OCI-LY3 (cell line): ENCODE results near the gene ARID5B.

Experiments used
- H2AFZ ChIP-seq: fragments of 200-600, 300-600 bp; shearing (Covaris generic); 2 replicates; pipeline ENCODE4 v1.6.0; 2014; ENCODE audit warnings: antibody characterized with exemption, low read depth, low read length
- H3K27ac ChIP-seq: fragments of 200-600, 300-600 bp; sonication (generic); 2 replicates; pipeline ENCODE4 v1.5.1; 2014; ENCODE audit warnings: mild to moderate bottlenecking, low read length, moderate library complexity, mixed read lengths
- H3K27me3 ChIP-seq: fragments of 200-600, 300-600 bp; sonication (generic); 2 replicates; pipeline ENCODE4 v1.6.1; 2014; ENCODE audit warnings: low read depth, low read length, mixed read lengths
- H3K36me3 ChIP-seq: fragments of 200-600, 300-600 bp; sonication (generic); replicated peaks from 2 replicates; pipeline ENCODE3; 2014; ENCODE audit warnings: low read depth, low read length, mixed read lengths
- H3K4me1 ChIP-seq: fragments of 300-600, 200-600 bp; sonication (generic); 2 replicates; pipeline ENCODE4 v1.6.1; 2014; ENCODE audit warnings: low read length, mixed read lengths
- H3K4me2 ChIP-seq: fragments of 200-600, 300-600 bp; sonication (generic); 2 replicates; pipeline ENCODE4 v1.6.1; 2014; ENCODE audit warnings: low read length, mixed read lengths
- H3K4me3 ChIP-seq: fragments of 300-600, 200-600 bp; sonication (generic); 2 replicates; pipeline ENCODE4 v1.5.1; 2014; ENCODE audit warnings: antibody characterized with exemption, mild to moderate bottlenecking, low read length, moderate library complexity
- H3K79me2 ChIP-seq: fragments of 300-600, 200-600 bp; shearing (Covaris generic); 2 replicates; pipeline ENCODE4 v1.6.1; 2014; ENCODE audit warnings: mild to moderate bottlenecking, low read length, mixed read lengths
- H3K9ac ChIP-seq: fragments of 300-600, 200-600 bp; shearing (Covaris generic); 2 replicates; pipeline ENCODE4 v1.6.0; 2014; ENCODE audit warnings: mild to moderate bottlenecking, low read length, moderate library complexity
- H3K9me3 ChIP-seq: fragments of 200-600, 300-600 bp; shearing (Covaris generic); 2 replicates; pipeline ENCODE4 v1.6.1; 2014; ENCODE audit warnings: low read length, mixed read lengths; ENCODE audit not compliant: insufficient read depth
- H4K20me1 ChIP-seq: fragments of 200-600, 300-600 bp; sonication (generic); 2 replicates; pipeline ENCODE4 v1.6.1; 2016; ENCODE audit warnings: low read length, mixed read lengths; ENCODE audit not compliant: insufficient read depth
- CTCF ChIP-seq: fragments of 200-600, 300-600 bp; sonication (generic); IDR thresholded peaks from 2 replicates; pipeline ENCODE4 v1.5.1; 2014; ENCODE audit warnings: antibody characterized with exemption, low read length, low read depth
- EZH2phosphoT487 ChIP-seq: fragments of 200-600 bp; shearing (Covaris generic); IDR thresholded peaks from 2 replicates; pipeline ENCODE4 v1.6.1; 2018; ENCODE audit warnings: antibody characterized with exemption, mixed run types, low read depth

Gene ARID5B

GRCh38 chr10:62005281-62005680 lies 103.8 kb downstream of the ARID5B start:
- H3K4me3 ChIP-seq = no peak overlapping the region

GRCh38 chr10:62005687-62006086 lies 104.2 kb downstream of the ARID5B start:
- Histone ChIP-seq H2AFZ (no peak overlapping the region), H3K27ac (no peak overlapping the region), H3K36me3 (no peaks in the 10 kb centered on the region), H3K79me2 (peaks cover 7% of the 10 kb centered on the region; the same call in 1 of the 2 replicates), H3K9me3 (no peaks in the 10 kb centered on the region), H3K4me2 (no peak overlapping the region), H4K20me1 (no peaks in the 10 kb centered on the region), H3K27me3 (no peaks in the 10 kb centered on the region), H3K9ac (no peak overlapping the region), H3K4me1 (peaks cover 24% of the 10 kb centered on the region), H3K4me3 (no peak overlapping the region)
- TF ChIP-seq EZH2phosphoT487 (no peak), CTCF (no peak)

More at GRCh38 chr10:62005281-62005680, 103.8 kb downstream of the ARID5B start:
- Histone ChIP-seq H2AFZ (no peak overlapping the region), H3K36me3 (no peaks in the 10 kb centered on the region), H3K27me3 (no peaks in the 10 kb centered on the region), H3K9ac (no peak overlapping the region), H3K4me2 (no peak overlapping the region), H3K9me3 (no peaks in the 10 kb centered on the region), H4K20me1 (no peaks in the 10 kb centered on the region), H3K79me2 (peaks cover 7% of the 10 kb centered on the region; the same call in 1 of the 2 replicates), H3K4me1 (peaks cover 28% of the 10 kb centered on the region), H3K27ac (no peak overlapping the region)
- TF ChIP-seq CTCF (no peak), EZH2phosphoT487 (no peak)

GRCh38 chr10:62007145-62007544 lies 105.6 kb downstream of the ARID5B start:
- Histone ChIP-seq H4K20me1 (no peaks in the 10 kb centered on the region), H3K9me3 (no peaks in the 10 kb centered on the region), H3K4me3 (no peak overlapping the region), H3K4me2 (no peak overlapping the region), H3K27ac (no peak overlapping the region), H3K4me1 (peaks cover 9% of the 10 kb centered on the region), H3K27me3 (no peaks in the 10 kb centered on the region), H3K79me2 (no peaks in the 10 kb centered on the region), H3K9ac (no peak overlapping the region), H3K36me3 (no peaks in the 10 kb centered on the region), H2AFZ (no peak overlapping the region)
- no peak for TF ChIP-seq CTCF
- no peak for TF ChIP-seq EZH2phosphoT487

- no peaks in the 10 kb centered on the region for H3K4me1 ChIP-seq
- H2AFZ ChIP-seq = no peak overlapping the region
- TF ChIP-seq EZH2phosphoT487 (no peak), CTCF (no peak)
- no peaks in the 10 kb centered on the region for H3K79me2 ChIP-seq
- no peaks in the 10 kb centered on the region for H3K27me3 ChIP-seq
- no peaks in the 10 kb centered on the region for H3K36me3 ChIP-seq
- no peak overlapping the region for H3K27ac ChIP-seq
- H3K4me3 ChIP-seq = no peak overlapping the region
- H3K9ac ChIP-seq = no peak overlapping the region
- no peaks in the 10 kb centered on the region for H3K9me3 ChIP-seq
- no peak overlapping the region for H3K4me2 ChIP-seq
- H4K20me1 ChIP-seq = no peaks in the 10 kb centered on the region
These were observed 106.7 kb downstream of the ARID5B start for GRCh38 chr10:62008196-62008595.
